Activated T-helper 9 cell treated with anti-CD3 and anti-CD28 coated beads, Interleukin-2, amount 50 U/mL, for 16 hours (primary cell): ENCODE results near the gene SGCB.

Experiments used
- DNase-seq: peaks from one replicate; pipeline ENCODE4 v3.0.0-alpha.2; 2020; ENCODE audit warnings: low read depth

SGCB gene

GRCh38 chr4:52019936-52020657, 18.0 kb downstream of the SGCB start, which contains the start of gene LRRC66:
Gene LRRC66, minus strand, starts transcription at chr4:52020363. Its CDS starts 2,750 bp downstream, at chr4:52017613.
- no peak for DNase-seq

- no peak for DNase-seq
Observed at GRCh38 chr4:52017814-52018213, 20.3 kb downstream of the SGCB start.

- DNase-seq, result no peak
Observed at GRCh38 chr4:52016981-52017380, 21.1 kb downstream of the SGCB start.

- DNase-seq, result no peak
Observed at GRCh38 chr4:52015366-52015765, 22.7 kb downstream of the SGCB start.

- DNase-seq, result no peak
Observed at GRCh38 chr4:52014903-52015302, 23.2 kb downstream of the SGCB start.

- no peak for DNase-seq
Observed at GRCh38 chr4:52012651-52013050, 25.4 kb downstream of the SGCB start.

GRCh38 chr4:52010986-52011385, 27.1 kb downstream of the SGCB start:
- DNase-seq, result no peak

GRCh38 chr4:52006887-52007286, 31.2 kb downstream of the SGCB start:
- DNase-seq, result no peak

GRCh38 chr4:52005604-52006273, 32.4 kb downstream of the SGCB start:
- no peak for DNase-seq

GRCh38 chr4:52004414-52004813, 33.7 kb downstream of the SGCB start:
- DNase-seq, result no peak

GRCh38 chr4:52001616-52002015, 36.5 kb downstream of the SGCB start:
- DNase-seq, result no peak

- DNase-seq, result no peak
Observed at GRCh38 chr4:51999250-51999649, 38.8 kb downstream of the SGCB start.

- no peak for DNase-seq
Observed at GRCh38 chr4:51998837-51999236, 39.3 kb downstream of the SGCB start.

- DNase-seq, result no peak
Observed at GRCh38 chr4:51997647-51998046, 40.5 kb downstream of the SGCB start.

GRCh38 chr4:51995647-51996220, 42.4 kb downstream of the SGCB start:
- no peak for DNase-seq
